ENCODE data around the gene WASF3.

DNA sequence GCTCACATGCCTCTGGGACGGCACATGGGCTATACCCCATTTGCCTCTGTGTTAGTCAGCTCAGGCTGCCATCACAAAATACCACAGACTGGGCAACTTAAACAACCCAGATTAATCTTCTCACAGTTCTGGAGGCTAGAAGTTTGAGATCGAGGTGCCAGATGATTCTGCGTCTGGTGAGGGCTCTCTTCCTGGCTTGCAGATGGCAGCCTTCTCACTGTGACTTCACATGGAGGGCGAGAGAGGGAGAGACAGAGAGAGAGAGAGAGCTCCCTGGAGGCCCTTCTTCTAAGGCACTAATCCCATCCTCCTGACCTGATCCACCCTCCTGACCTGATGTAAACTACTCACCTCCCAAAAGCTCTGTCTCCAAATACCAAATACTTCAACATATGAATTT lies 148.1 kb downstream of the WASF3 start:
- no peak for TF ChIP-seq CTCF (IDR thresholded peaks at IDR 0.05; ENCODE audit: low read depth, low read length, missing input control)
- TF ChIP-seq MAX (IDR thresholded peaks at IDR 0.05): no peak
- TF ChIP-seq RXRA (IDR thresholded peaks at IDR 0.05): no peak
- TF ChIP-seq, protein P1, sequence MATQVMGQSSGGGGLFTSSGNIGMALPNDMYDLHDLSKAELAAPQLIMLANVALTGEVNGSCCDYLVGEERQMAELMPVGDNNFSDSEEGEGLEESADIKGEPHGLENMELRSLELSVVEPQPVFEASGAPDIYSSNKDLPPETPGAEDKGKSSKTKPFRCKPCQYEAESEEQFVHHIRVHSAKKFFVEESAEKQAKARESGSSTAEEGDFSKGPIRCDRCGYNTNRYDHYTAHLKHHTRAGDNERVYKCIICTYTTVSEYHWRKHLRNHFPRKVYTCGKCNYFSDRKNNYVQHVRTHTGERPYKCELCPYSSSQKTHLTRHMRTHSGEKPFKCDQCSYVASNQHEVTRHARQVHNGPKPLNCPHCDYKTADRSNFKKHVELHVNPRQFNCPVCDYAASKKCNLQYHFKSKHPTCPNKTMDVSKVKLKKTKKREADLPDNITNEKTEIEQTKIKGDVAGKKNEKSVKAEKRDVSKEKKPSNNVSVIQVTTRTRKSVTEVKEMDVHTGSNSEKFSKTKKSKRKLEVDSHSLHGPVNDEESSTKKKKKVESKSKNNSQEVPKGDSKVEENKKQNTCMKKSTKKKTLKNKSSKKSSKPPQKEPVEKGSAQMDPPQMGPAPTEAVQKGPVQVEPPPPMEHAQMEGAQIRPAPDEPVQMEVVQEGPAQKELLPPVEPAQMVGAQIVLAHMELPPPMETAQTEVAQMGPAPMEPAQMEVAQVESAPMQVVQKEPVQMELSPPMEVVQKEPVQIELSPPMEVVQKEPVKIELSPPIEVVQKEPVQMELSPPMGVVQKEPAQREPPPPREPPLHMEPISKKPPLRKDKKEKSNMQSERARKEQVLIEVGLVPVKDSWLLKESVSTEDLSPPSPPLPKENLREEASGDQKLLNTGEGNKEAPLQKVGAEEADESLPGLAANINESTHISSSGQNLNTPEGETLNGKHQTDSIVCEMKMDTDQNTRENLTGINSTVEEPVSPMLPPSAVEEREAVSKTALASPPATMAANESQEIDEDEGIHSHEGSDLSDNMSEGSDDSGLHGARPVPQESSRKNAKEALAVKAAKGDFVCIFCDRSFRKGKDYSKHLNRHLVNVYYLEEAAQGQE (IDR thresholded peaks at IDR 0.05): no peak
- no peak for TF ChIP-seq YY1 (IDR thresholded peaks at IDR 0.05)
- no peak for TF ChIP-seq JUND (IDR thresholded peaks at IDR 0.05)
- TF ChIP-seq FOXA1 (IDR thresholded peaks at IDR 0.05): no peak
